Neural crest cell (in vitro differentiated cells): ENCODE results near the gene FAM81A. TPM values are rescaled to one million over a fixed set of nuclear protein-coding genes. Genes with fewer than 3 reads are reported as not detected.

ENCODE experiments used
- DNase-seq: peaks from one replicate; pipeline ENCODE4 v3.0.0; 2021; ENCODE audit warnings: low read depth, mixed read lengths, low spot score
- H3K27ac Mint-ChIP-seq: one replicate; pipeline ENCODE4 v1.8.0; 2021; ENCODE audit warnings: mild to moderate bottlenecking, mixed read lengths; ENCODE audit not compliant: unreplicated experiment
- H3K27me3 Mint-ChIP-seq: 2 replicates; pipeline ENCODE4 v1.8.0; 2021; ENCODE audit warnings: low read depth, mild to moderate bottlenecking, mixed read lengths
- H3K36me3 Mint-ChIP-seq: 2 replicates; pipeline ENCODE4 v1.8.0; 2021; ENCODE audit warnings: low read depth, mild to moderate bottlenecking, mixed read lengths
- H3K4me1 Mint-ChIP-seq: 2 replicates; pipeline ENCODE4 v1.8.0; 2021; ENCODE audit warnings: mixed read lengths
- H3K4me3 Mint-ChIP-seq: one replicate; pipeline ENCODE4 v1.8.0; 2021; ENCODE audit warnings: mild to moderate bottlenecking, mixed read lengths
- H3K9me3 Mint-ChIP-seq: 2 replicates; pipeline ENCODE4 v1.8.0; 2021; ENCODE audit warnings: mixed read lengths
- total RNA-seq: library from RNA; stranded (reverse); gene quantifications from 2 replicates; pipeline ENCODE4 v1.2.1, GENCODE V29; 2021
- TF ChIP-seq, protein P1 (sequence below): fragments of 200-600 bp; sonication (generic); conservative IDR thresholded peaks from 2 replicates; pipeline ENCODE4 v1.5.0; 2021; ENCODE audit warnings: antibody characterized with exemption, mild to moderate bottlenecking

FAM81A gene
- total RNA-seq, 1 donor from 2014 or later = 4.2 TPM

DNA sequence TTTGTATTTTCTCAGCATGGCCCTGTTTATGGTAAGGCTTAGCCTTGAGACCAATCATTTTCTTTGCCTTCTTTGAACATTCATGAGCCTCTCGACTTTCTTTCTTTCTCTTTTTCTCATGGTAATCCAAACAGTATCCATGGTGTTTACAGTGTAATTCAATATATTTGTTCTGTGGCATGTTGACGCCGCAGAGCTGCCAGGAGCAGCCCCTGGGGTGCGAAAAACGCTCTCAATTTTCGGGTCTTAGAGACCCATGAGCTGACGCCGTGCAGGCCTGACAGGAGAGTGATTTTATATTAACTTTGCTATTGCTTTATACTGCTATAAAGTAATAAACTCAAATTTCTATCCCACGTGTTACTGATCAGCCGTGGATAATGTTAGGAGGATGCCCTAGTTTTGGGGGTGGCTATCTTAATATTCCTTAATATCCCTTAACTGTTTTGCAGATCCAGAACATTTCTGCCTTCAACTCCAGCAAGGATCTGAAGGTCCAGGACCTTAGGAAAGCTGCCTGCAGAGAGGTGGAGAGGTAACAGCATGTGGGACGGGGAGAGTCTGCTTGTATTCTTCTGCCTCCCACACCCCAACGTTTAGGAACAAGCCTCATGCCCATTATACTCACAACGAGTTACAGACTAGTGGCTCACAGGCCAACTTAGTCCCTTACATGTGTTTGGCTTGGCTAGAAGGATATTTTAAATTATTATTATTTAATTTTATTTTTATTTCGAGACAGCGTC, 36.0 kb upstream of the FAM81A start:
- TF ChIP-seq, protein P1, sequence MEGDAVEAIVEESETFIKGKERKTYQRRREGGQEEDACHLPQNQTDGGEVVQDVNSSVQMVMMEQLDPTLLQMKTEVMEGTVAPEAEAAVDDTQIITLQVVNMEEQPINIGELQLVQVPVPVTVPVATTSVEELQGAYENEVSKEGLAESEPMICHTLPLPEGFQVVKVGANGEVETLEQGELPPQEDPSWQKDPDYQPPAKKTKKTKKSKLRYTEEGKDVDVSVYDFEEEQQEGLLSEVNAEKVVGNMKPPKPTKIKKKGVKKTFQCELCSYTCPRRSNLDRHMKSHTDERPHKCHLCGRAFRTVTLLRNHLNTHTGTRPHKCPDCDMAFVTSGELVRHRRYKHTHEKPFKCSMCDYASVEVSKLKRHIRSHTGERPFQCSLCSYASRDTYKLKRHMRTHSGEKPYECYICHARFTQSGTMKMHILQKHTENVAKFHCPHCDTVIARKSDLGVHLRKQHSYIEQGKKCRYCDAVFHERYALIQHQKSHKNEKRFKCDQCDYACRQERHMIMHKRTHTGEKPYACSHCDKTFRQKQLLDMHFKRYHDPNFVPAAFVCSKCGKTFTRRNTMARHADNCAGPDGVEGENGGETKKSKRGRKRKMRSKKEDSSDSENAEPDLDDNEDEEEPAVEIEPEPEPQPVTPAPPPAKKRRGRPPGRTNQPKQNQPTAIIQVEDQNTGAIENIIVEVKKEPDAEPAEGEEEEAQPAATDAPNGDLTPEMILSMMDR = no peak
- no peak for DNase-seq
- peaks cover 9% of the 10 kb centered on the region for H3K4me1 Mint-ChIP-seq
- no peaks in the 10 kb centered on the region for H3K36me3 Mint-ChIP-seq
- no peaks in the 10 kb centered on the region for H3K9me3 Mint-ChIP-seq
- H3K27ac Mint-ChIP-seq = no peak overlapping the region
- no peak overlapping the region for H3K4me3 Mint-ChIP-seq
- H3K27me3 Mint-ChIP-seq = peaks cover 9% of the 10 kb centered on the region

DNA sequence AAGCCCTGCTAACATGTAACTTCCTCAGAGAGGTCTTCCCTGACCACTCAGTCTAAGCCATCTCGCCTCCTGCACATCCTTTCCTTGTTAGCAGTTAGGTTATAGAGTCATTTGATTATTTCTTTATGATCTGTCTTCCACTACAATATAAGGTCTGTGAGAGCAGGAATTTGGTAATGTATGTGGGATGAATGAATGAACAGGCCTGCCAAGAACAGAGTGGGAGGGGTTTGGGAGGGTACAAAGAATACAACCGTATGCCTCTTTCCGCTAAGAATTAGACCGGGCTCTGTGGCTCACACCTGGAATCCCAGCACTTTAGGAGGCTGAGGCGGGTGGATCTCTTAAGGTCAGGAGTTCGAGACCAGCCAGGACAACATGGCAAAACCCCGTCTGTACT, 32.9 kb upstream of the FAM81A start:
- Mint-ChIP-seq H3K4me1 (peaks cover 9% of the 10 kb centered on the region), H3K27me3 (peaks cover 4% of the 10 kb centered on the region), H3K4me3 (no peak overlapping the region), H3K36me3 (no peaks in the 10 kb centered on the region), H3K9me3 (no peaks in the 10 kb centered on the region), H3K27ac (no peak overlapping the region)
- TF ChIP-seq, protein P1 = no peak
- DNase-seq = no peak

DNA sequence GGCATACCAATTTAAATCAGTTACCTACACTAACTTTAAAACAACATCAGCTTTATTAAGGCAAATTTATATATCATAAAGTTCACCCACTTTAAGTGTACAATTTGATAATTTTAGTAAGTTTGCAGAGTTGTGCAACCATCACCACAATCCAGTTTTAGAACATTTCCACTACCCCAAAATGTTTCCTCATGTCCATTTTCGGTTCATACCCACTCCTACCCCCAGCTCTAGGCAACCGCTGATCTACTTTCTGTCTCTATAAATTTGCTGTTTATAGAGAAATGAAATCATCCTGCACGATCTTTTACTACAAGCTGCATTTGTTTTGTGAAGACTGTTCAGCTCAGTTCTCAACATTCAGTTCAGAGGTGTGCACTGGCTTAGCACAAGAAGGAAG, 31.5 kb upstream of the FAM81A start:
- no peak overlapping the region for H3K27ac Mint-ChIP-seq
- no peaks in the 10 kb centered on the region for H3K9me3 Mint-ChIP-seq
- H3K27me3 Mint-ChIP-seq = no peaks in the 10 kb centered on the region
- TF ChIP-seq, protein P1 = no peak
- peaks cover 7% of the 10 kb centered on the region for H3K4me1 Mint-ChIP-seq
- H3K36me3 Mint-ChIP-seq = no peaks in the 10 kb centered on the region
- DNase-seq = no peak
- no peak overlapping the region for H3K4me3 Mint-ChIP-seq

DNA sequence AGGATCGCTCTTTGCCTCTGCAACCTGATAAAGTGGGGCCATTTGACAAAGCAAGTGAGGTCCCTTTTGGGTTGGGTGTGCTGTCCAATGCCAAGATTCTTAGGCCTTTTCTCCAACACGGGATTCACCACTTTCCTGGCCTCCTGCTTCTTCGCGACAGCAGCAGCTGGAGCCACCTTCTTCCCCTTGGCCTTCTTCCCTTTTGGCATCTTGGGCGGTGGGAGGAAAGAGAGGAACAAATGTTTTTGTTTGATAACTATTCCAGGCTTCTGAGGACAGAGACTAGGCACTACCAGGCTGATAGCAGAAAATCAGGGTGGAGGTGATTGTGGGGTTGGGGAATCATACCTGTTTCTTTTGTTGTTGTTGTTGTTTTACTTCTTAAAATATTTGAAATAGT, 30.0 kb upstream of the FAM81A start:
- Mint-ChIP-seq H3K27ac (no peak overlapping the region), H3K4me1 (no peaks in the 10 kb centered on the region), H3K27me3 (peaks cover 3% of the 10 kb centered on the region), H3K36me3 (no peaks in the 10 kb centered on the region), H3K9me3 (no peaks in the 10 kb centered on the region), H3K4me3 (no peak overlapping the region)
- TF ChIP-seq, protein P1 = no peak
- DNase-seq = no peak

DNA sequence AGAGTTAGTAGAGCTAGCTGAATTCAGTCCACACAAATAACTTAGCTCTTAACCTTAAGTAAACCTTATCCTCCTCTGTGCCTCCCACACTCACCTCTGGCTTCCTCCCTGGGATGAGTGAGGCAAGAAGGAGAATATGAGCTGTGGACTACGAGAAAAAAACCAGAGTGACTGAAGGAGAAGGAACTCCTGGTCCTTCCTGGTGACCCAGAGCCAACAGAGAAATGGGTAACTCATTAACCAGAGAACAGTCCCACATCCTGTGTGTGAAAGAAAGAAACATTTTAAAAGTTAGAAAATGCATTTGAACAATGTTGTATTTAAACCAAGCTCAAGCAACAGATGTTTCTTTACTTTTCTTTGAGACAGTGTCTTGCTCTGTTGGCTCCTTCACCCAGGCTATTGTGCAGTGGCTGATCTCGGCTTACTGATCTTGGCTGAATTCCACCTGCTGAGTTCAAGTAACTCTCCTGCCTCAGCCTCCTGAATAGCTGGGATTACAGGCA, 27.5 kb upstream of the FAM81A start:
- no peak overlapping the region for H3K27ac Mint-ChIP-seq

More for the DNA sequence above, 27.5 kb upstream of the FAM81A start:
- H3K4me1 Mint-ChIP-seq = no peaks in the 10 kb centered on the region
- no peaks in the 10 kb centered on the region for H3K9me3 Mint-ChIP-seq
- TF ChIP-seq, protein P1 = no peak
- no peaks in the 10 kb centered on the region for H3K36me3 Mint-ChIP-seq
- peaks cover 3% of the 10 kb centered on the region for H3K27me3 Mint-ChIP-seq
- H3K4me3 Mint-ChIP-seq = no peak overlapping the region
- no peak for DNase-seq
